Stimulated activated CD4-positive, alpha-beta T cell treated with anti-CD3 and anti-CD28 coated beads, TNF-alpha, amount 100 ng/mL, for 24 hours (primary cell): Measurements from ENCODE around the gene TFG.

Experiments used
- DNase-seq, 3 experiments: peaks; one replicate each; pipeline ENCODE4 v3.0.0-alpha.2; 2020; ENCODE audit warnings: low read depth in 3 of 3

The TFG gene

GRCh38 chr3:100754563-100755334, 45.5 kb downstream of the TFG start:
- DNase-seq, result no peak

GRCh38 chr3:100756441-100756840, 47.1 kb downstream of the TFG start:
- no peak for DNase-seq

GRCh38 chr3:100759159-100759558, 49.9 kb downstream of the TFG start:
- no peak for DNase-seq

GRCh38 chr3:100759950-100760349, 50.7 kb downstream of the TFG start:
- DNase-seq, result no peak

- no peak for DNase-seq
These were observed 51.1 kb downstream of the TFG start for GRCh38 chr3:100760377-100760776.

- DNase-seq, result no peak
These were observed 52.1 kb downstream of the TFG start for GRCh38 chr3:100761211-100761942.

GRCh38 chr3:100761951-100762350, 52.7 kb downstream of the TFG start:
- no peak for DNase-seq

- no peak for DNase-seq
These were observed 56.2 kb downstream of the TFG start for GRCh38 chr3:100765437-100765975.

- DNase-seq, result no peak
These were observed 56.8 kb downstream of the TFG start for GRCh38 chr3:100766069-100766468.

- no peak for DNase-seq
These were observed 60.4 kb downstream of the TFG start for GRCh38 chr3:100769693-100770092.

- DNase-seq, result no peak
These were observed 65.9 kb downstream of the TFG start for GRCh38 chr3:100775226-100775625.

- DNase-seq, result no peak
These were observed 66.4 kb downstream of the TFG start for GRCh38 chr3:100775669-100776068.

GRCh38 chr3:100776097-100776729, 66.9 kb downstream of the TFG start:
- no peak for DNase-seq

GRCh38 chr3:100776746-100777145, 67.5 kb downstream of the TFG start:
- no peak for DNase-seq

- no peak for DNase-seq
These were observed 68.0 kb downstream of the TFG start for GRCh38 chr3:100777271-100777670.

GRCh38 chr3:100779480-100779879, 70.2 kb downstream of the TFG start:
- DNase-seq, result no peak

GRCh38 chr3:100780071-100780622, 70.9 kb downstream of the TFG start:
- DNase-seq, result no peak

- DNase-seq, result no peak
These were observed 72.0 kb downstream of the TFG start for GRCh38 chr3:100781301-100781700.

- no peak for DNase-seq
These were observed 73.1 kb downstream of the TFG start for GRCh38 chr3:100782348-100782747.

GRCh38 chr3:100782906-100783305, 73.6 kb downstream of the TFG start:
- DNase-seq, result no peak

- DNase-seq, result no peak
These were observed 74.3 kb downstream of the TFG start for GRCh38 chr3:100783619-100784018.

GRCh38 chr3:100789579-100789978, 80.3 kb downstream of the TFG start:
- DNase-seq, result no peak
